SU-DHL-6 (cell line): ENCODE measurements around the gene ADAMTS17.

Experiments used
- H2AFZ ChIP-seq: fragments of 200-600 bp; sonication (generic); 2 replicates; pipeline ENCODE4 v1.6.1; 2014; ENCODE audit warnings: low read depth, mild to moderate bottlenecking, moderate library complexity, mixed read lengths, antibody characterized with exemption, low read length; ENCODE audit not compliant: severe bottlenecking
- H3F3A ChIP-seq: fragments of 200-600 bp; shearing (Covaris generic); 2 replicates; pipeline ENCODE4 v1.6.0; 2016; ENCODE audit warnings: antibody characterized with exemption, mild to moderate bottlenecking; ENCODE audit not compliant: insufficient read depth
- H3K27ac ChIP-seq: fragments of 200-600 bp; sonication (generic); 2 replicates; pipeline ENCODE4 v1.5.1; 2016; ENCODE audit warnings: low read depth, mild to moderate bottlenecking, low read length, moderate library complexity, mixed read lengths
- H3K27me3 ChIP-seq: fragments of 200-600 bp; sonication (generic), shearing (Covaris generic); 2 replicates; pipeline ENCODE4 v1.6.0; 2014; ENCODE audit warnings: mild to moderate bottlenecking, low read length
- H3K36me3 ChIP-seq: fragments of 200-600 bp; sonication (generic); 2 replicates; pipeline ENCODE4 v1.6.1; 2014; ENCODE audit warnings: mild to moderate bottlenecking, low read length, mixed read lengths
- H3K4me2 ChIP-seq: fragments of 300-600, 200-600 bp; shearing (Covaris generic), sonication (generic); 2 replicates; pipeline ENCODE4 v1.6.0; 2014; ENCODE audit warnings: low read length, low read depth, mild to moderate bottlenecking; ENCODE audit not compliant: poor library complexity, severe bottlenecking
- H3K4me3 ChIP-seq: fragments of 200-600 bp; sonication (generic); 2 replicates; pipeline ENCODE4 v1.5.1; 2014; ENCODE audit warnings: antibody characterized with exemption, low read length, mild to moderate bottlenecking, mixed read lengths; ENCODE audit not compliant: insufficient read depth, poor library complexity, severe bottlenecking
- H3K79me2 ChIP-seq: fragments of 200-600 bp; sonication (generic); 2 replicates; pipeline ENCODE4 v1.6.1; 2014; ENCODE audit warnings: mild to moderate bottlenecking, low read length, moderate library complexity; ENCODE audit not compliant: insufficient read depth
- H3K9ac ChIP-seq: fragments of 200-600 bp; sonication (generic); 2 replicates; pipeline ENCODE4 v1.7.0; 2014; ENCODE audit warnings: mild to moderate bottlenecking, low read length
- H3K9me2 ChIP-seq: fragments of 200-600 bp; sonication (generic); replicated peaks from 2 replicates; pipeline ENCODE4 v1.6.1; 2014; ENCODE audit warnings: low read length; ENCODE audit not compliant: insufficient read depth
- H3K9me3 ChIP-seq: fragments of 200-600 bp; sonication (generic); 2 replicates; pipeline ENCODE4 v1.6.1; 2014; ENCODE audit warnings: low read length, mixed read lengths; ENCODE audit not compliant: insufficient read depth
- H4K20me1 ChIP-seq: fragments of 200-600 bp; sonication (generic); 2 replicates; pipeline ENCODE4 v1.6.1; 2014; ENCODE audit warnings: low read depth, mild to moderate bottlenecking, antibody characterized with exemption, low read length, moderate library complexity, mixed read lengths
- EZH2phosphoT487 ChIP-seq: fragments of 200-600 bp; sonication (generic), shearing (Covaris generic); conservative IDR thresholded peaks from 2 replicates; pipeline ENCODE4 v1.6.1; 2018; ENCODE audit warnings: mild to moderate bottlenecking, antibody characterized with exemption, low read length, moderate library complexity, mixed read lengths
- TF ChIP-seq, protein P1 (sequence below): fragments of 200-600 bp; sonication (generic); IDR thresholded peaks from one replicate; pipeline ENCODE4 v1.5.1; 2017; ENCODE audit warnings: antibody characterized with exemption, mild to moderate bottlenecking, low read length, moderate library complexity; ENCODE audit not compliant: insufficient read depth, poor library complexity, severe bottlenecking

The ADAMTS17 gene

DNA sequence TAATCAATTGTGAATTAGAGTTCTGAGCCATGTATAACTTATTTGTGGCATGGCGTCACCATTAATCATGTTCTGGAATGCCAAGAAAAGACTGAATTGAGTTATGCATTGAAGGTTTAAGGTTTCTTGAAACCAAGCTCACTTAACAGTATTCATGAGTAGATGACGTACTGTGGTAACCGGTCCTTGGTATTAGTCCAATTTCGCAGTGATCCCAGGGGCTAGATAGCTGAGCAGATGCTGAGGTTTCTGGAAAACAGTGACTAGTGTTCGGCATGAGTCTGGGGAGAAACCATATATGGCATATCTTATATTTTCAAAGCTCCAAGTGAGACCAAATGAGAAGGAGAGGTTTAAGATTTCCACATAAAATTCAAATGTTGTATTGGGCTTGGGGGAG is 390.3 kb downstream of the ADAMTS17 start:
- H3K27me3 ChIP-seq: no peaks in the 10 kb centered on the region
- no peaks in the 10 kb centered on the region for H3K9me3 ChIP-seq
- H3K9ac ChIP-seq: no peak overlapping the region
- no peak overlapping the region for H3K4me3 ChIP-seq
- H3F3A ChIP-seq: no peaks in the 10 kb centered on the region
- no peaks in the 10 kb centered on the region for H3K79me2 ChIP-seq
- TF ChIP-seq EZH2phosphoT487: no peak
- TF ChIP-seq, protein P1, sequence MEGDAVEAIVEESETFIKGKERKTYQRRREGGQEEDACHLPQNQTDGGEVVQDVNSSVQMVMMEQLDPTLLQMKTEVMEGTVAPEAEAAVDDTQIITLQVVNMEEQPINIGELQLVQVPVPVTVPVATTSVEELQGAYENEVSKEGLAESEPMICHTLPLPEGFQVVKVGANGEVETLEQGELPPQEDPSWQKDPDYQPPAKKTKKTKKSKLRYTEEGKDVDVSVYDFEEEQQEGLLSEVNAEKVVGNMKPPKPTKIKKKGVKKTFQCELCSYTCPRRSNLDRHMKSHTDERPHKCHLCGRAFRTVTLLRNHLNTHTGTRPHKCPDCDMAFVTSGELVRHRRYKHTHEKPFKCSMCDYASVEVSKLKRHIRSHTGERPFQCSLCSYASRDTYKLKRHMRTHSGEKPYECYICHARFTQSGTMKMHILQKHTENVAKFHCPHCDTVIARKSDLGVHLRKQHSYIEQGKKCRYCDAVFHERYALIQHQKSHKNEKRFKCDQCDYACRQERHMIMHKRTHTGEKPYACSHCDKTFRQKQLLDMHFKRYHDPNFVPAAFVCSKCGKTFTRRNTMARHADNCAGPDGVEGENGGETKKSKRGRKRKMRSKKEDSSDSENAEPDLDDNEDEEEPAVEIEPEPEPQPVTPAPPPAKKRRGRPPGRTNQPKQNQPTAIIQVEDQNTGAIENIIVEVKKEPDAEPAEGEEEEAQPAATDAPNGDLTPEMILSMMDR: no peak
- H3K9me2 ChIP-seq: no peaks in the 10 kb centered on the region
- H3K27ac ChIP-seq: no peak overlapping the region
- H2AFZ ChIP-seq: no peak overlapping the region
- no peaks in the 10 kb centered on the region for H4K20me1 ChIP-seq
- no peaks in the 10 kb centered on the region for H3K36me3 ChIP-seq
- no peak overlapping the region for H3K4me2 ChIP-seq

DNA sequence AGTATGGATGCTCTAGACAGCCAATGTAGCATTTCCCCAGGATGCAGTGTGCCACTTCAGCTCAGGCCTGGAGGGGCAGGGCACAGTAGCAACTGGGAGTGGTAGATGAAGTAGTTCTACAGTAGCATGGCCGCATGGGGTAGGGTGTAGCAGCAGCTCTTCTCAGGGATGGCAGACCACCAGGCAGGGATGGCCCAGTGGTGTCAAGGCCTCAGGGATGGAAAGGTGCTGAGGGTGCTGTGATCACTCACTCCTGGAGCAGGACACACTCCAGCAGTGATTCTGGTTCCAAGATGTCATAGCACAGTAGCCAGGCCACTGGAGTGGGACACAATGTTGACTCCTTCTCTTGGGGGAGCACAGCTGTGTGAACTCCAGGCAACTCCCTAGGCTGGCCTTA is 397.6 kb downstream of the ADAMTS17 start:
- no peak overlapping the region for H2AFZ ChIP-seq
- no peak overlapping the region for H3K4me3 ChIP-seq
- no peak overlapping the region for H3K27ac ChIP-seq
- H4K20me1 ChIP-seq: no peaks in the 10 kb centered on the region
- no peaks in the 10 kb centered on the region for H3F3A ChIP-seq
- no peaks in the 10 kb centered on the region for H3K9me3 ChIP-seq
- TF ChIP-seq, protein P1: no peak
- no peak for TF ChIP-seq EZH2phosphoT487
- no peaks in the 10 kb centered on the region for H3K9me2 ChIP-seq
- H3K9ac ChIP-seq: no peak overlapping the region
- no peaks in the 10 kb centered on the region for H3K79me2 ChIP-seq
- no peaks in the 10 kb centered on the region for H3K27me3 ChIP-seq
- H3K4me2 ChIP-seq: no peak overlapping the region
- no peaks in the 10 kb centered on the region for H3K36me3 ChIP-seq

DNA sequence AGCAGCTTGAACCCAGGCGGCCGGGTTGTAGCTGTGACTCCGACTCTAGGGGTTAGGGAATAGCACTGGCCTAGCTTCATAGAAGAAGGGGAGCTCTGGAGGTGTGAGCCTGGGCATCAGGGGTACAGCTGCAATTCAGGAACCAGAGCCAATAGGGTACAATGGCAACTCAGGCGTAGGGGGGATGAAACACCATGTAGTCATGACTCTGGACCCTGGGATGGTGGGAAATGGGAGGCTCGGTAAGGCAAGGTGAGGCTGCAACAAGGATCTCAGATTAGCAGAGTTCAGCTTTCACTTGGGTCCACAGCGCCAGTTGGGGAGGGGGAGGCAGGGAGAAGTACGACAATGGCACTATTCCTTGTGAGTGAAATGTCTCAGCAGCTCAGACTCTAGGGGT is 398.3 kb downstream of the ADAMTS17 start:
- no peak for TF ChIP-seq EZH2phosphoT487
- TF ChIP-seq, protein P1: no peak

More for the DNA sequence above, 398.3 kb downstream of the ADAMTS17 start:
- no peaks in the 10 kb centered on the region for H3F3A ChIP-seq
- no peak overlapping the region for H3K4me3 ChIP-seq
- H3K9me2 ChIP-seq: no peaks in the 10 kb centered on the region
- no peaks in the 10 kb centered on the region for H3K36me3 ChIP-seq
- no peak overlapping the region for H3K27ac ChIP-seq
- H4K20me1 ChIP-seq: no peaks in the 10 kb centered on the region
- H3K79me2 ChIP-seq: no peaks in the 10 kb centered on the region
- no peaks in the 10 kb centered on the region for H3K27me3 ChIP-seq
- H3K9me3 ChIP-seq: no peaks in the 10 kb centered on the region
- H3K9ac ChIP-seq: no peak overlapping the region
- H3K4me2 ChIP-seq: no peak overlapping the region
- no peak overlapping the region for H2AFZ ChIP-seq
